Adrenal gland (tissue), 12 donors: ENCODE data around the gene PDK4. TPM values are rescaled to one million over a fixed set of nuclear protein-coding genes. Genes with fewer than 3 reads are reported as not detected.

Experiments used
- DNase-seq, 7 donors: peaks; one replicate each; pipeline ENCODE4 v3.0.0-alpha.2; 2019 to 2020
- H3K27ac ChIP-seq, 5 donors: fragments of 200-600 bp; sonication (generic) in 4 of 5; 1 replicate in 3 of 5; 2 replicates in 2 of 5; pipeline versions ENCODE4 v1.5.1 to v1.8.0; 2016 to 2020; ENCODE audit warnings: mild to moderate bottlenecking in 1 of 5
- H3K27me3 ChIP-seq: fragments of 200-600 bp; 2 replicates; pipeline ENCODE4 v1.8.0; 2021
- H3K36me3 ChIP-seq, 2 donors: fragments of 200-600 bp; replicated peaks in 1 of 2; 1 replicate in 1 of 2; 2 replicates in 1 of 2; pipeline versions ENCODE4 v1.5.1 to v1.8.0; 2018 to 2022
- H3K4me1 ChIP-seq, 2 donors: fragments of 200-600 bp; replicated peaks in 1 of 2; 1 replicate in 1 of 2; 2 replicates in 1 of 2; pipeline versions ENCODE4 v1.5.1 to v1.8.0; 2018 to 2021
- H3K4me3 ChIP-seq, 4 donors: fragments of 200-600 bp; sonication (generic) in 3 of 4; one replicate each; pipeline ENCODE4 v1.5.1; 2016 to 2018
- H3K9me3 ChIP-seq, 3 donors: fragments of 200-600 bp; sonication (generic) in 1 of 3; replicated peaks in 1 of 3; 1 replicate in 2 of 3; 2 replicates in 1 of 3; pipeline versions ENCODE4 v1.5.1 to v1.8.0; 2016 to 2021
- POLR2A ChIP-seq, 2 donors: fragments of 450-650 bp; IDR thresholded peaks; one replicate each; pipeline ENCODE4 v1.6.1; 2017; ENCODE audit warnings: antibody characterized with exemption in 2 of 2, mild to moderate bottlenecking in 2 of 2, moderate library complexity in 1 of 2
- WGBS, 4 donors: extraction: QIAGEN DNeasy Blood & Tissue Kit in 2 of 4; methylation state at CpG; one replicate each; pipeline versions ENCODE4 v1.1.5 to v1.1.7; 2013 to 2017; 5-methylcytosine and 5-hydroxymethylcytosine counted together
- intact Hi-C, 2 donors: fragments of 100-400 bp; cut with DNase I; formaldehyde crosslinking; loops; one replicate each; pipeline versions ENCODE4 v1.14.1 to v1.15.0; 2022 to 2023
- polyA plus RNA-seq, 3 donors: library from polyadenylated mRNA; stranded (reverse); fragments of 200-250 nt in 2 of 3; fragments of 350-450 nt in 1 of 3; fragmentation: Illumina TruSeq in 1 of 3; extraction: RNeasy Lipid Tissue Mini Kit (QIAGEN cat#74804) in 1 of 3; gene quantifications; one replicate each; pipeline ENCODE4 v1.2.3, GENCODE V29; 2013 to 2014
- total RNA-seq, 9 donors: library from RNA; depleted of rRNA in 4 of 9; stranded (reverse); fragments of >200 nt in 4 of 9; fragments of 120-200 nt in 1 of 9; fragmentation: NEBNext Ultra II Directional in 1 of 9; extraction: Animal tissue kit (Norgen Biotek cat#: 25700) in 1 of 9; gene quantifications; one replicate each; pipeline versions ENCODE4 v1.1.0 to v1.2.4, GENCODE V29; 2013 to 2023
- TF ChIP-seq, protein P1 (sequence below), 6 experiments: fragments of 450-650 bp in 4 of 6; fragments of 200-600 bp in 2 of 6; sonication (generic) in 1 of 6; IDR thresholded peaks; 1 replicate in 5 of 6; 2 replicates in 1 of 6; pipeline versions ENCODE4 v1.5.1 to v1.8.0; 2016 to 2021; ENCODE audit warnings: antibody characterized with exemption in 6 of 6, mild to moderate bottlenecking in 2 of 6, moderate library complexity in 1 of 6
- donor health status: healthy with polysubstance abuse.
- donor health status: Bipolar disorder and iron deficiency.
- donor health status: DM: yes; HTN: yes; CAD: no.
- donor health status: DM: no; HTN: no; CAD: no.
- donor health status: DM: no; HTN: no; CAD: no.
- donor health status: DM: yes; HTN: yes; CAD: no.

The PDK4 gene
- total and polyA plus RNA-seq, 12 donors: 60.1 to 690 (median 308) TPM

DNA sequence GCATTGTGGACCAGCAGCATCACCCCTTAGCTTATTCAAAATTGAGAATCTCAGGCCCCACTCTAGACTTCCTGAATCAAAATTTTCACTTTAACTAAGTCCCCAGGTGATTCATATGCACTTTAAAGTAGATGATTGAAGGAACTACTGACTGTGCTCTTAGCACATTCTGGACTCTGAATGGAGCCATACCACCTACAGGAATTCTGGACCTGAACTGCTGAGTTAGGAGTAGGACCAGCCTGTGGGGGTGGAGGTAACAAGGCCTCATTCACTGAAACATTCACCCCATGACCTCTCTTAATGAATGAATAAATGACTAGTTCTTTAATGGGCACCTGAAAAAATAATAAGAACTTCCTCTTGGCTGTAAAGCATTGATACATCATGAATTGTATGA lies 7.3 kb downstream of the PDK4 start:
- intact Hi-C loops: loop anchor here in 1 of 2 donors (5.0 kb wide), 1 partner anchor 37 kb away; no protein-coding TSS in a partner anchor
- Histone ChIP-seq H3K27me3 (no peaks in the 10 kb centered on the region), H3K36me3 (peaks cover 4 to 100% of the 10 kb centered on the region in 2 donors), H3K27ac (peak overlapping the region in 4 of 5 donors; percentile 42 to 97 (median 62)), H3K4me1 (peaks cover 38 to 99% of the 10 kb centered on the region in 2 donors), H3K4me3 (peak overlapping the region in 1 of 4 donors; percentile 88), H3K9me3 (no peaks in the 10 kb centered on the region)
- DNase-seq: no peak
- TF ChIP-seq, protein P1, sequence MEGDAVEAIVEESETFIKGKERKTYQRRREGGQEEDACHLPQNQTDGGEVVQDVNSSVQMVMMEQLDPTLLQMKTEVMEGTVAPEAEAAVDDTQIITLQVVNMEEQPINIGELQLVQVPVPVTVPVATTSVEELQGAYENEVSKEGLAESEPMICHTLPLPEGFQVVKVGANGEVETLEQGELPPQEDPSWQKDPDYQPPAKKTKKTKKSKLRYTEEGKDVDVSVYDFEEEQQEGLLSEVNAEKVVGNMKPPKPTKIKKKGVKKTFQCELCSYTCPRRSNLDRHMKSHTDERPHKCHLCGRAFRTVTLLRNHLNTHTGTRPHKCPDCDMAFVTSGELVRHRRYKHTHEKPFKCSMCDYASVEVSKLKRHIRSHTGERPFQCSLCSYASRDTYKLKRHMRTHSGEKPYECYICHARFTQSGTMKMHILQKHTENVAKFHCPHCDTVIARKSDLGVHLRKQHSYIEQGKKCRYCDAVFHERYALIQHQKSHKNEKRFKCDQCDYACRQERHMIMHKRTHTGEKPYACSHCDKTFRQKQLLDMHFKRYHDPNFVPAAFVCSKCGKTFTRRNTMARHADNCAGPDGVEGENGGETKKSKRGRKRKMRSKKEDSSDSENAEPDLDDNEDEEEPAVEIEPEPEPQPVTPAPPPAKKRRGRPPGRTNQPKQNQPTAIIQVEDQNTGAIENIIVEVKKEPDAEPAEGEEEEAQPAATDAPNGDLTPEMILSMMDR (IDR thresholded peaks at IDR 0.05): no peak
- TF ChIP-seq POLR2A (IDR thresholded peaks at IDR 0.05): peak in 1 of 2 donors; percentile 21

DNA sequence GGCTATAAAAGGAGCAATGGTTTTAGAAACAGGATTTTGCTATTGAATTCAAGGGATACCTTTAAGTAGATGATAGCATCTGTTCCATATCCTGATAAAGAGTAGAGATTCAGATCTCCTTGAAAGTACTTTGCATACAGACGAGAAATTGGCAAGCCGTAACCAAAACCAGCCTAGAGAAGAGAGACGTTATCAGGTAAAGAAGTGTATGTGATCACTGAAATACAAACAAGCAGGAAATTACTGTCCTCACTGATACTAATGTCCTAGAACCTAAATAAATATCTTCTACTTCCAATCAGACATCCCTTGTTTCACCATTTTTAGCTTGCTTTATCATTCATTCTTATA lies 9.4 kb downstream of the PDK4 start:
- H3K27ac ChIP-seq: peak overlapping the region in 3 of 5 donors; percentile 15 to 97 (median 75)
- H3K27me3 ChIP-seq: no peaks in the 10 kb centered on the region
- 31 to 51% (median 48%) methylated on average over 3 of the region's 3 CpGs for WGBS, 4 donors
- DNase-seq: no peak
- peaks cover 38 to 79% of the 10 kb centered on the region in 2 donors for H3K4me1 ChIP-seq
- intact Hi-C loops: loop anchor here in 1 of 2 donors (5.0 kb wide), 1 partner anchor 35 kb away; no protein-coding TSS in a partner anchor
- H3K9me3 ChIP-seq: no peaks in the 10 kb centered on the region
- H3K4me3 ChIP-seq: peak overlapping the region in 1 of 4 donors; percentile 88
- TF ChIP-seq POLR2A (IDR thresholded peaks at IDR 0.05): peak in 1 of 2 donors; percentile 6
- TF ChIP-seq, protein P1 (IDR thresholded peaks at IDR 0.05): no peak
- H3K36me3 ChIP-seq: peaks cover 0 to 89% of the 10 kb centered on the region in 2 donors

DNA sequence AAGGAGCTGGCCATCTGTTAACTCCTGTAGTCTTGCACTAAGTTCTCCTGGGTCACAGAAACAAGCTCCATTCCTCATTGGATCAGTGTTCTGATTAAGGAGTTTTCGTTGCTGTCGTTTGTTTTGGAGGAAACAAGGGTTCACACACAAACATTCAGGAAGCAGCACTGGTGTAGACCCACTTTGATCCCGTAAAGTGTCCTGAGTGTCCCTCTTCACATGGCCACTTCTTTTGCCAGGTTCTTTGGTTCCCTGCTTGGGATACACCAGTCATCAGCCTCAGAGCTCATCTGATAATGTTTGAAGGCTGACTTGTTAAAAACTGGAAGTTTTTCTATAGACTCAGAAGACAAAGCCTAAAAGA lies 10.9 kb downstream of the PDK4 start:
- peak overlapping the region in 3 of 5 donors; percentile 5 to 97 (median 55) for H3K27ac ChIP-seq
- DNase-seq: no peak
- 53 to 59% (median 58%) methylated on average over 3 of the region's 3 CpGs for WGBS, 4 donors
- TF ChIP-seq POLR2A (IDR thresholded peaks at IDR 0.05): no peak
- TF ChIP-seq, protein P1 (IDR thresholded peaks at IDR 0.05): no peak
- H3K4me3 ChIP-seq: peak overlapping the region in 1 of 4 donors; percentile 88
- no peaks in the 10 kb centered on the region for H3K9me3 ChIP-seq
- H3K4me1 ChIP-seq: peaks cover 29 to 64% of the 10 kb centered on the region in 2 donors
- H3K36me3 ChIP-seq: peaks cover 0 to 73% of the 10 kb centered on the region in 2 donors
- intact Hi-C loops: loop anchor here in 1 of 2 donors (5.0 kb wide), 1 partner anchor 33 kb away; no protein-coding TSS in a partner anchor
- no peaks in the 10 kb centered on the region for H3K27me3 ChIP-seq

DNA sequence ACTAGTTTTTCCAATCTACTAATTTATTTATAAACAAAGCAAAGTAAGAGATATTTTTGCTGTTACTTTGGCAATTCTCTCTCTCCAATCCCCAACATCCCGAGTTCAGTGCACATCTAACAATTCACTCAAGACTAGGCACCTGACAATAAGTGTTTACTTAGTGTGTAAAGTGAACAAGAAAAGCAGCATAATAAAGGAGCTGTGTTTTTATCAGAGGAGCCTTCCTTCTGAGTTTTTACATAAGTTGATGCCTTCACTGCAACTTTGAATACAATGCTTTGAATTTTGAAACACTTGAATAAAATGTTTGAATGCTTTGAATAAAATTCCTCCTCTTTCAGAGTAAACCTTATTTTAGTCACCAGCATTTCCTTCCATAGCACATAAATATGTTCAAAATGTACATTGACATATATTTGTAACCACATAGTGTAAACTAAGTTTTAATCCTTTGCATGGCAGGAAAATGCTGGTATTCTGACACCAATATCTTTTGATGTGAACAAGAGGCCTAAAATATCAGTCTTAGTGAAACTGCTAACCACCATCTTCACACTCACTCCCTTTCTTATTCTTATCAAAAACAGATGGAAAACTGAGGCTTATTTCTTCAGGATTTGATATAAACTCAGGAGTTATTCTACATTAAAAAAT lies 11.4 kb downstream of the PDK4 start:
- TF ChIP-seq, protein P1 (IDR thresholded peaks at IDR 0.05): no peak
- TF ChIP-seq POLR2A (IDR thresholded peaks at IDR 0.05): peak; percentile 19 to 58
- peaks cover 0 to 68% of the 10 kb centered on the region in 2 donors for H3K36me3 ChIP-seq
- WGBS, 4 donors: 68 to 84% (median 78%) methylated on average over 1 of the region's 1 CpG
- no peaks in the 10 kb centered on the region for H3K27me3 ChIP-seq
- intact Hi-C loops: loop anchor here in 1 of 2 donors (5.0 kb wide), 1 partner anchor 33 kb away; no protein-coding TSS in a partner anchor
- H3K27ac ChIP-seq: peak overlapping the region in 3 of 5 donors; percentile 5 to 97 (median 55)
- DNase-seq: no peak
- peak overlapping the region in 1 of 4 donors; percentile 88 for H3K4me3 ChIP-seq
- peaks cover 27 to 59% of the 10 kb centered on the region in 2 donors for H3K4me1 ChIP-seq
- H3K9me3 ChIP-seq: no peaks in the 10 kb centered on the region
